IMR-90 (cell line): ENCODE results near the gene ESR2. TPM values are rescaled to one million over a fixed set of nuclear protein-coding genes. Genes with fewer than 3 reads are reported as not detected.

ENCODE experiments used
- ATAC-seq: fragments of 200-7000 bp; cut with Tn5 transposase; 2 replicates; pipeline ENCODE4 v1.9.1; 2020; ENCODE audit warnings: low read depth, mild to moderate bottlenecking, moderate library complexity
- BruUV-seq: library from RNA; stranded (reverse); fragments of 400-500 nt; replicated peaks from 2 replicates; lab custom pipeline; 2021; lab: Mats Ljungman, UMichigan
- CTCF ChIA-PET: fragments of 300-600 bp; formaldehyde crosslinking; extraction: SDS; loops from one replicate; lab custom pipeline; 2021; ENCODE audit warnings: antibody characterized with exemption; lab: Yijun Ruan, JAX
- POLR2A ChIA-PET: fragments of 300-600 bp; sonication (Branson Sonifier 250); formaldehyde crosslinking; loops from one replicate; lab custom pipeline; 2022; ENCODE audit warnings: antibody characterized with exemption; ENCODE audit not compliant: unreplicated experiment; lab: Charles Lee
- DNase-seq: peaks from one replicate; pipeline ENCODE4 v3.0.0; 2013
- H2AFZ ChIP-seq: replicated peaks from 2 replicates; pipeline ENCODE3; 2013; ENCODE audit warnings: low read length, mild to moderate bottlenecking; ENCODE audit not compliant: poor library complexity
- H2AK5ac ChIP-seq: 2 replicates; pipeline ENCODE4 v1.6.1; 2013; ENCODE audit warnings: low read depth, low read length, inconsistent platforms
- H2AK9ac ChIP-seq: replicated peaks from 2 replicates; pipeline ENCODE3; 2013; ENCODE audit warnings: mild to moderate bottlenecking, low read depth, low read length, moderate library complexity; ENCODE audit not compliant: poor library complexity
- H2BK120ac ChIP-seq: 2 replicates; pipeline ENCODE4 v1.6.1; 2013; ENCODE audit warnings: low read depth, low read length, inconsistent platforms
- H2BK15ac ChIP-seq: 3 replicates; pipeline ENCODE4 v1.6.1; 2013; ENCODE audit warnings: low read depth, low read length, inconsistent platforms
- H2BK20ac ChIP-seq: 2 replicates; pipeline ENCODE4 v1.6.1; 2013; ENCODE audit warnings: low read depth, mild to moderate bottlenecking, inconsistent platforms, low read length, moderate library complexity
- H2BK5ac ChIP-seq: 2 replicates; pipeline ENCODE4 v1.6.1; 2013; ENCODE audit warnings: mild to moderate bottlenecking, low read depth, low read length, inconsistent platforms; ENCODE audit not compliant: poor library complexity, severe bottlenecking
- H3K14ac ChIP-seq: replicated peaks from 2 replicates; pipeline ENCODE4 v1.6.1; 2013; ENCODE audit warnings: low read depth, low read length, inconsistent platforms
- H3K18ac ChIP-seq: 2 replicates; pipeline ENCODE4 v1.6.1; 2013; ENCODE audit warnings: low read depth, low read length, control low read depth
- H3K23ac ChIP-seq: 2 replicates; pipeline ENCODE4 v1.6.1; 2013; ENCODE audit warnings: low read depth, low read length, inconsistent platforms
- H3K27ac ChIP-seq: 2 replicates; pipeline ENCODE4 v1.5.1; 2013; ENCODE audit warnings: mild to moderate bottlenecking, control low read depth, low read length; ENCODE audit not compliant: insufficient read depth
- H3K27me3 ChIP-seq: 2 replicates; pipeline ENCODE4 v1.6.1; 2013; ENCODE audit warnings: low read length; ENCODE audit not compliant: control insufficient read depth, insufficient read depth
- H3K36me3 ChIP-seq: 2 replicates; pipeline ENCODE4 v1.6.1; 2013; ENCODE audit warnings: low read length, mixed read lengths; ENCODE audit not compliant: control insufficient read depth, insufficient read depth
- H3K4ac ChIP-seq: 2 replicates; pipeline ENCODE4 v1.6.1; 2013; ENCODE audit warnings: low read depth, low read length, inconsistent platforms
- H3K4me1 ChIP-seq: 2 replicates; pipeline ENCODE4 v1.6.1; 2013; ENCODE audit warnings: low read length, mixed read lengths; ENCODE audit not compliant: control insufficient read depth, insufficient read depth
- H3K4me2 ChIP-seq: 2 replicates; pipeline ENCODE4 v1.6.1; 2013; ENCODE audit warnings: low read depth, mild to moderate bottlenecking, control low read depth, low read length, moderate library complexity
- H3K4me3 ChIP-seq: 2 replicates; pipeline ENCODE4 v1.5.1; 2013; ENCODE audit warnings: low read depth, mild to moderate bottlenecking, control low read depth, low read length, moderate library complexity; ENCODE audit not compliant: insufficient read depth
- H3K56ac ChIP-seq: 2 replicates; pipeline ENCODE4 v1.6.1; 2013; ENCODE audit warnings: low read length, inconsistent platforms; ENCODE audit not compliant: insufficient read depth; ENCODE audit errors: extremely low read depth
- H3K79me1 ChIP-seq, 2 experiments: 2 replicates each; pipeline ENCODE4 v1.6.1; 2013; ENCODE audit warnings: low read length in 2 of 2, inconsistent platforms in 1 of 2, low read depth in 1 of 2
- H3K9ac ChIP-seq: 2 replicates; pipeline ENCODE4 v1.6.1; 2013; ENCODE audit warnings: low read depth, low read length, control low read depth
- H3K9me1 ChIP-seq: 2 replicates; pipeline ENCODE4 v1.6.1; 2013; ENCODE audit warnings: low read length, inconsistent platforms; ENCODE audit not compliant: insufficient read depth
- H3K9me3 ChIP-seq: 2 replicates; pipeline ENCODE4 v1.6.1; 2013; ENCODE audit warnings: low read length; ENCODE audit not compliant: control insufficient read depth, insufficient read depth
- H4K20me1 ChIP-seq: 2 replicates; pipeline ENCODE4 v1.6.1; 2013; ENCODE audit warnings: low read length, inconsistent platforms; ENCODE audit not compliant: insufficient read depth
- H4K5ac ChIP-seq: 2 replicates; pipeline ENCODE4 v1.6.1; 2013; ENCODE audit warnings: mild to moderate bottlenecking, low read depth, low read length, control low read depth
- H4K8ac ChIP-seq, 2 experiments: 2 replicates each; pipeline ENCODE4 v1.6.1; 2013; ENCODE audit warnings: low read depth in 2 of 2, low read length in 2 of 2, control low read depth in 1 of 2, inconsistent platforms in 1 of 2
- H4K91ac ChIP-seq: 2 replicates; pipeline ENCODE4 v1.6.1; 2013; ENCODE audit warnings: low read depth, low read length, inconsistent platforms; ENCODE audit not compliant: insufficient read depth
- CTCF ChIP-seq: conservative IDR thresholded peaks from 2 replicates; pipeline ENCODE4 v1.5.1; 2012; ENCODE audit warnings: mild to moderate bottlenecking, low read depth, low read length, improper control_type of control experiment
- MAZ ChIP-seq: IDR thresholded peaks from 2 replicates; pipeline ENCODE4 v1.6.1; 2012; ENCODE audit warnings: low read depth, mild to moderate bottlenecking, low read length, improper control_type of control experiment, moderate library complexity, borderline replicate concordance
- RCOR1 ChIP-seq: IDR thresholded peaks from 2 replicates; pipeline ENCODE4 v1.6.1; 2012; ENCODE audit warnings: mild to moderate bottlenecking, low read length, improper control_type of control experiment; ENCODE audit not compliant: insufficient replicate concordance
- WGBS, 2 experiments: methylation state at CpG; one replicate each; pipeline versions ENCODE4 v1.1.5 to v1.1.7; 2013; ENCODE audit warnings: missing lambda C conversion rate in 2 of 2; ENCODE audit not compliant: insufficient read length in 1 of 2; ENCODE audit errors: extremely low coverage in 2 of 2; 5-methylcytosine and 5-hydroxymethylcytosine counted together
- dilution Hi-C: fragments of 300-500 bp; cut with HindIII; formaldehyde crosslinking; loops from one replicate; pipeline ENCODE4 v1.14.3; 2018; ENCODE audit warnings: low sequenced_read_pairs; ENCODE audit not compliant: unreplicated experiment
- in situ Hi-C: fragments of 300-500 bp; cut with MboI; formaldehyde crosslinking; loops from 3 replicates; pipeline ENCODE4 v1.14.3; 2019; ENCODE audit warnings: low sequenced_read_pairs, inconsistent platforms, mixed read lengths
- intact Hi-C: fragments of 100-400 bp; cut with micrococcal nuclease; formaldehyde crosslinking; loops from 2 replicates; pipeline ENCODE4 v1.10.0; 2022
- polyA plus RNA-seq, 3 experiments: library from polyadenylated mRNA; depleted of rRNA; stranded (reverse); fragments of >200 nt; gene quantifications; 2 replicates each; pipeline ENCODE4 v1.2.3, GENCODE V29; 2012; ENCODE audit warnings: low replicate concordance in 1 of 3
- total RNA-seq: library from RNA; depleted of rRNA; stranded (reverse); fragments of >200 nt; gene quantifications from 2 replicates; pipeline ENCODE4 v1.2.3, GENCODE V29; 2012

The ESR2 gene
- total and polyA plus RNA-seq, 2 of the 4 experiments (the other 2 are of a cell fraction), result under 0.01 to 0.03 TPM

- H3K9ac ChIP-seq, result no peak overlapping the region
- no peak overlapping the region for H4K5ac ChIP-seq
- no peaks in the 10 kb centered on the region for H3K9me3 ChIP-seq
- ChIA-PET POLR2A (no interaction called here), CTCF (interaction anchor here (0.7 to 1.1 kb wide), 2 partner anchors 8 to 225 kb away, joined by 3 read pairs; partner anchors contain the start of gene ESR2)
- intact Hi-C loops, result no loop called here
- H3K56ac ChIP-seq, result no peak overlapping the region
- H2BK15ac ChIP-seq, result no peak overlapping the region
- no peak overlapping the region for H2BK120ac ChIP-seq
- H2BK5ac ChIP-seq, result no peak overlapping the region
- H2AFZ ChIP-seq, result no peak overlapping the region
- no peak overlapping the region for H3K4me2 ChIP-seq
- H2BK20ac ChIP-seq, result no peak overlapping the region; the same call in 1 of the 2 replicates
- no peak for TF ChIP-seq CTCF
- no peak for TF ChIP-seq RCOR1
- no peak for TF ChIP-seq MAZ
- H2AK5ac ChIP-seq, result no peak overlapping the region
- H3K9me1 ChIP-seq, result no peaks in the 10 kb centered on the region
- H3K14ac ChIP-seq, result no peak overlapping the region
- H4K91ac ChIP-seq, result no peak overlapping the region
- in situ Hi-C loops, result no loop called here
- H2AK9ac ChIP-seq, result no peak overlapping the region
- peaks cover 3% of the 10 kb centered on the region; the same call in 1 of the 2 replicates for H3K27me3 ChIP-seq
- no peak overlapping the region for H3K23ac ChIP-seq
- H3K4me3 ChIP-seq, result no peak overlapping the region
- no peak overlapping the region for H3K4ac ChIP-seq
- no peaks in the 10 kb centered on the region for H3K36me3 ChIP-seq
- no TSS peak for BruUV-seq
- H3K27ac ChIP-seq, result no peak overlapping the region
- ATAC-seq, result no peak
- dilution Hi-C loops, result no loop called here
- no peak overlapping the region for H3K18ac ChIP-seq
- H4K8ac ChIP-seq, result no peak overlapping the region
- WGBS, 2 experiments, result 58% methylated on average over 2 of the region's 5 CpGs; no CpG with 5 or more reads in 1 of the 2 experiments
- H4K20me1 ChIP-seq, result no peaks in the 10 kb centered on the region
- DNase-seq, result no peak
- H3K79me1 ChIP-seq, result no peaks in the 10 kb centered on the region
- no peaks in the 10 kb centered on the region for H3K4me1 ChIP-seq
Observed at GRCh38 chr14:64069634-64070359, 224.4 kb downstream of the ESR2 start.
